ENCODE measurements around the gene TRIM14.
A peak's percentile ranks its signal among the peaks of the same experiment; 100 is the strongest.
"Not testable (repeated sequence)": the region's sequence is repeated elsewhere in the genome, so short reads cannot be mapped to it uniquely, and the experiment has no call there.

The TRIM14 gene

DNA sequence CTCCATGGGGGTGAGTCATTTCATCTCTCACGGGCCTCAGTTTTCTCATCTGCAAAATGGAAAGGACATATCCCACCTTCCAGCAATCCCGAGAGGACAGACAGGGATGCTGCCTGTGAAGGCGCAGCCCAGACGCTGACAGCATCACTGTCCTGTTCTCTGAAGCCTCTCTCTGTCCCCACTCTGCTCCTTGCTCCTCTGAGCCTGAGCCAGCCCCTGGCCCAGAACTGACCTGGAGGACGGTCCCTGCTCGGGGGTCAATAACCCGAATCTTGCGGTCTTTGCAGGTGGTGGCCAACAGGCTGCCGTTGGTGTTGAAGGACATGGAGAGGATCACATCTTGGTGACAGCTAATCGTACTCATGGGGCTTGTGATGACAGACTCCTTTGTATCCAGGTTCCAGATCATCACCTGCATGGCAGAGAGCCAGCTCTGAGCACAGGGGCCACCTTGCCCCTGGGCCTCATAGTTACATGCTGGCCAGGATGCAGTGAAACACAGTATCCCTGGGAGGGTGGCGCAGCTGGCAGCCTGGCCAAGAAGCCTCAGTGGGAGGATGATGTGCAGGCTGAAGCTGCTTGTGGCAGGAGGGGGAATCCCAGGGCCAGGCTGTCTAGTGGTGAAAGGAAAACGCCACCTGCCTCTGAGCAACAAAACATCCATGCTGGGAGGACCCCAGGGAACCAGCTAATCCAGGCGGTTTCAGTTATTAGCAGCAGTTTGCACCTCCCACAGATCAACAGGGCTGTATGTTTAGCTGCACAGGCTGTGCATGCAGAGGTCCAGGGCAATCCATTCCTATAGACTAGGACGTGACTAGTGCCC, 14.0 kb upstream of the TRIM14 start:
- H3K27me3 ChIP-seq (ENCODE audit: low read depth) = no peaks in the 10 kb centered on the region
- H3K4me1 ChIP-seq = no peaks in the 10 kb centered on the region
- DNase-seq (ENCODE audit: low spot score in 2 of 2) = no peak
- in situ Hi-C loops (cut with MboI; ENCODE audit: low sequenced_read_pairs) = no loop called here
- H3K9me3 ChIP-seq = no peaks in the 10 kb centered on the region
- no peak overlapping the region for H3K4me3 ChIP-seq
- no peaks in the 10 kb centered on the region for H3K36me3 ChIP-seq (replicated peaks)

DNA sequence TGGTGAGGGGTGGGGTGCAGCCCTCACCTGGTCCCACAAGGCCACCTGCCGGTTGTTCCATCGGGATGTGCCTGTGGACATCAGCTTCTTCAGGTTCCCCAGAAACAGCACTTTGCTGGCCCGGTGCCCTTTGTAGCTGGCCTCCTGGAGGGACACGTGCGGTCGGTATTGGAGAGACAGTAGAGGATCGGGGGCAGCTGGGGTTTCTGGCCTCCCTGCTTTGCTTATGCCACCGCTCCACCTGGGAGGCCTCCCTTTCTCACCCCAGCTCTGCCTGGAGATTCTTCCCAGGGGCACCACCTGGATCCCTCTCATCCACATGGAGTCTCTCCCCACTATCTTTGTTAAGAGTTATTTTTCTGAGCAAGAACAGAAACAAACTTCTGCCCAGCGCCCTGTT, 13.1 kb upstream of the TRIM14 start:
- H3K36me3 ChIP-seq (replicated peaks) = no peaks in the 10 kb centered on the region
- in situ Hi-C loops (cut with MboI; ENCODE audit: low sequenced_read_pairs) = no loop called here
- H3K4me3 ChIP-seq = no peak overlapping the region
- H3K9me3 ChIP-seq = no peaks in the 10 kb centered on the region
- DNase-seq (ENCODE audit: low spot score in 2 of 2) = no peak
- H3K4me1 ChIP-seq = no peaks in the 10 kb centered on the region
- no peaks in the 10 kb centered on the region for H3K27me3 ChIP-seq (ENCODE audit: low read depth)

DNA sequence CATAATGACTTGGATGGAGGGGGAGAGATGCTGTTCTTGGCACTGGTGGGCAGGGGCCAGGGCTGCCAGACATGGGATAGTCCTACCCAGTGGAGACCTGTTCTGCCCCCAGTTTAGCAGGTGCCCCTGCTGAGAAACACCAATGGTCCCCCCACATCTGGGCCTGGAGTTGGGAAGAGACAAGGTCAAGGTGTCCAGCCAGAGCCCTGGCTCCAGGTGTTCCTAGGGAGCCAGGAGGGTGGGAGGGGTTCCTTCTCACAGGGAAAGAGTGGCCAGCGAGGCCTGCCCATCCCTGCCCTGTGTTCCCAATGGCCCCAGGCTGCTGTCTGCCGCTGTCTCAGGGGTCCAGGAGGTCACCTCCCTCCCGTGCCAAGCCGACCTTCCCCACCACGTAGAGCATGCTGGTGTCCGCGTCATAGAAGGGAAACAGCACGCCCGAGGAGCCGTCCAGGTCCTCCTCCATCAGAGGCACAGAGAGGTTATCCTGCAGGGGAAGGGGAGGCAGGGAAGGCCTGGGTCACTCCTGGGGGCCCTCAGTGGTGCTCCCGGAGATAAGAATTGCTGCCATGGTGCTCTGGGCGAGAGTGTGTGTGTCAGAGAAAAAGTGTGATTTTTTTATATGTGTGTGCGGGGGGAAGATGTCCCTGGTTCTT, 11.7 kb upstream of the TRIM14 start:
- H3K36me3 ChIP-seq (replicated peaks) = no peaks in the 10 kb centered on the region
- in situ Hi-C loops (cut with MboI; ENCODE audit: low sequenced_read_pairs) = no loop called here
- H3K4me1 ChIP-seq = no peaks in the 10 kb centered on the region
- DNase-seq (ENCODE audit: low spot score in 2 of 2) = no peak
- H3K9me3 ChIP-seq = no peaks in the 10 kb centered on the region
- no peaks in the 10 kb centered on the region for H3K27me3 ChIP-seq (ENCODE audit: low read depth)
- H3K4me3 ChIP-seq = no peak overlapping the region

DNA sequence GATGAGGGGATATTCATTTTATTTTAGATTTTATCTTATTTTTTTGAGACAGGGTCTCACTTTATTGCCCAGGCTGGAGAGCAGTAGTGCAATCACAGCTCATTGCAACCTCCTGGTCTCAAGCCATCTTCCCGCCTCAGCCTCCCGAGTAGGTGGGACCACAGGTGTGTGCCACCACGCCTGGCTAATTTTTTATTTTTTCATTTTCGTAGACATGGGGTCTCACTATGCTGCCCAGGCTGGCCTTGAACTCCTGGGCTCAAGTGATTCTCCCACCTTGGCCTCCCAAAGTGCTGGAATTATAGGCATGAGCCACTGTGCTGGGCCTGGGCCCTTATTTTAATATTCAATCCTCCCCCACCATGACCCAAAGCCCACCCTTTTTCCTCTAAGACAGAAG, 11.0 kb upstream of the TRIM14 start:
- H3K4me3 ChIP-seq; H3K36me3 ChIP-seq (replicated peaks); H3K4me1 ChIP-seq; DNase-seq (ENCODE audit: low spot score in 2 of 2); H3K9me3 ChIP-seq; H3K27me3 ChIP-seq (ENCODE audit: low read depth); in situ Hi-C loops (cut with MboI; ENCODE audit: low sequenced_read_pairs): not testable (repeated sequence)

DNA sequence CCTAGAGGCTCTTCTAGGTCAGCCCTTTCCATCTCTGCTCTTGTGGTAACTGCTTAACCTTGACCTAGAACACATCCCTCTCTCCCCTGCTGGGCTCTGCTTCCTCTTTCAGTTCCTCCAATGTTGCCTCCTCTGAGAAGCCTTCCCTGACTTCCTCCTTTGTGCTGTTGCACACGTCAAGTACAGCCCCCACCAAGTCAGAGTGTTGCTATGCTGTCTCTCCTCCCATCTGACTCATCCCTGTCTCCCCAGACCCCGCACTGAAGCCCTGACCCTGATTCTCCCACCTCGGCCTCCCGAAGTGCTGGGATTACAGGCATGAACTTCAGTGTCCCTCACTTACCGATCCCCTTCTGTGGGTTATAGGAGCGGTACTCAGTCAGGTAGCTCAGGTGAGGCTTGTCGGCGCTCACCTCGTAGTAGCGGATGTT, 10.4 kb upstream of the TRIM14 start:
- Histone ChIP-seq H3K4me3 (no peak overlapping the region), H3K4me1 (no peaks in the 10 kb centered on the region), H3K36me3 (replicated peaks) (no peaks in the 10 kb centered on the region), H3K27me3 (ENCODE audit: low read depth) (no peaks in the 10 kb centered on the region), H3K9me3 (no peaks in the 10 kb centered on the region)
- no peak for DNase-seq (ENCODE audit: low spot score in 2 of 2)
- in situ Hi-C loops (cut with MboI; ENCODE audit: low sequenced_read_pairs) = no loop called here

DNA sequence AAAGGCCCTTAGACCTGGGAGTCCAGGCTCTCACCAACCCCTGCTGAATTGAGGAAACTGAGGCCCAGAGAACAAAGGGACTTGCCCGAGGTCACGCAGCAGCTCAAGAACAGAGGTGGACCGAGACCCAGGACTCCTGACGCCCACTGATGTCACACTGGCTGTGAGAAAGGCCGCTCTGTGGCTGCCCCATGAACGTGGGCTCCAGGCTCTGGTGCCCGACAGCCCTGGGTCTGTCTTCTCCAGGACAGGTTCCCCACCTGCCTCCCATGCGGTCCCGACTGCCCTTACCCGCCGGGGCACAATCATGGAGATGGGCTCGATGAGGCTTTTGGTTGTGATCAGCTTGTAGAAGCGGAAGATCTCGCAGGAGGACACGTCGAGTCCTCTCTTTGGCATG, 9.3 kb upstream of the TRIM14 start:
- in situ Hi-C loops (cut with MboI; ENCODE audit: low sequenced_read_pairs) = no loop called here
- Histone ChIP-seq H3K27me3 (ENCODE audit: low read depth) (no peaks in the 10 kb centered on the region), H3K9me3 (no peaks in the 10 kb centered on the region), H3K4me3 (no peak overlapping the region), H3K36me3 (replicated peaks) (no peaks in the 10 kb centered on the region), H3K4me1 (no peaks in the 10 kb centered on the region)
- DNase-seq (ENCODE audit: low spot score in 2 of 2) = no peak

DNA sequence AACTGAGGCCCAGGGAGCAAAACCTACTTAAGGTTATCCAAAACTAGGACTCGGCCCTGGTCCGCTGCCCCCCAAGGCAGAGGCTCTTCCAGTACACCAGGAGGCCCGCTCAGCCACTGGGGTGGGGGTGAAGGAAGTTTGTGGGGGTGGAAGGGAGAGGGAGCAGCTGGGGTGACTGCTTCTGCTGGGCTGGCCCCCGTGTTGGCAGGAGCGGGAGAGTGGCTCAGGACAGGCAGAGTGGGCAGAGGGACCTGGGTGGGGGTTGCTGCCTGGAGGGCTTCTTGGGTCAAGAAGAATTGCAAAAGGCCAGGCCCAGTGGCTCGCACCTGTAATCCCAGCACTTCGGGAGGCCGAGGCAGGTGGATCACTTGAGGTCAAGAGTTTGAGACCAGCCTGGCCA, 8.2 kb upstream of the TRIM14 start:
- Histone ChIP-seq H3K4me3 (no peak overlapping the region), H3K4me1 (no peaks in the 10 kb centered on the region), H3K9me3 (no peaks in the 10 kb centered on the region), H3K27me3 (ENCODE audit: low read depth) (no peaks in the 10 kb centered on the region), H3K36me3 (replicated peaks) (no peaks in the 10 kb centered on the region)
- in situ Hi-C loops (cut with MboI; ENCODE audit: low sequenced_read_pairs) = no loop called here
- DNase-seq (ENCODE audit: low spot score in 2 of 2) = no peak

DNA sequence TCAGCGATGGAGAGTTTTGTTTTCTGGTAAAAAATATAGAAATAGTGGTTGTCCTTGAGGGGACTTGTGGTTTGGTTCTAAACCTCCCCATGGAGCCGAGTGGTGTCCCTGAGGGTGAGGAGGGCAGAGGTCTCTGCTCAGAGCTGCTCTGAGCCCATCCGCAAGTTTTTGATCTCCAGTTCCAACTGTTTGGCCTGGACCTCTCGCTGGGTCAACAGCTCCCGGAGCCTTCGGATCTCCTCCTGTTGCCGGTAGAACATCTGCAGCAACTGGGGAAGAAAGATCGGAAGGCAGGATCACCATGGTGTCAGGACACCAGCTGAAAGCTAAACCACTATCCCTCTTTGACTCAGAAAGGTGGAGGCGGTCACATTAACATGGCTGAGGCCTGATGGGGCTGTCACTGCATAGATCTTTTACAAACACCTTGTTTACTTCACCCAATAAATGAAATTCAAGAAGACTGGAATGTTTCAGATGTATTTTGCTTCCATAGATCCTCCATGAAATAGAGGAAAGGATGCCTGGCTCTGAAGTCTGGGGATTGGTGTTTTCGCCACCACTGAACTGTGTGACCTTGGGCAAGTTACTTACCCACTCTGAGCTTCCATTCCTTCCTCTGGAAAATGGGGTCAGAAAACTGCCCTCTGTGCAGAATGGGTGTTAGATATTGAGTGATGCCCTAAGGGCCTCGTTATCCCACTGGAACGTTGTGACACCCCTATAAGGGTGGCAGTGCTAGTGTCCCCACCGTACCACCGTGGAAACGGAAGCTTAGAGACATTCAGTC, 5.8 kb upstream of the TRIM14 start:
- Histone ChIP-seq H3K9me3 (no peaks in the 10 kb centered on the region), H3K4me3 (no peak overlapping the region), H3K4me1 (no peaks in the 10 kb centered on the region), H3K36me3 (replicated peaks) (no peaks in the 10 kb centered on the region), H3K27me3 (ENCODE audit: low read depth) (no peaks in the 10 kb centered on the region)
- no peak for DNase-seq (ENCODE audit: low spot score in 2 of 2)
- in situ Hi-C loops (cut with MboI; ENCODE audit: low sequenced_read_pairs) = no loop called here

DNA sequence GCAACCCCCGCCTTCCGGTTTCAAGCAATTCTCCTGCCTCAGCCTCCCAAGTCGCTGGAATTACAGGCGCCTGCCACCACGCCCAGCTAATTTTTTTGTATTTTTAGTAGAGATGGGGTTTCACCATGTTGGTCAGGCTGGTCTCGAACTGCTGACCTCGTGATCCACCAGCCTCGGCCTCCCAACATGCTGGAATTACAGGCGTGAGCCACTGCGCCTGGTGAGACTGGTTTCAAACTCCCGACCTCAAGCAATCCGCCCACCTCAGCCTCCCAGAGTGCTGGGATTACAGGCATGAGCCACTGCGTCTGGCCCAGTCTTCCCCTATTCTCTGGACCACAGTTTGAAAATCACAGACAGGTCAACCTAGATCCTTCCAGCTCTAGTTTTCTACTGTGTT, 5.1 kb upstream of the TRIM14 start:
- in situ Hi-C loops (cut with MboI; ENCODE audit: low sequenced_read_pairs); H3K4me1 ChIP-seq; H3K4me3 ChIP-seq; H3K9me3 ChIP-seq; H3K27me3 ChIP-seq (ENCODE audit: low read depth); DNase-seq (ENCODE audit: low spot score in 2 of 2); H3K36me3 ChIP-seq (replicated peaks): not testable (repeated sequence)

DNA sequence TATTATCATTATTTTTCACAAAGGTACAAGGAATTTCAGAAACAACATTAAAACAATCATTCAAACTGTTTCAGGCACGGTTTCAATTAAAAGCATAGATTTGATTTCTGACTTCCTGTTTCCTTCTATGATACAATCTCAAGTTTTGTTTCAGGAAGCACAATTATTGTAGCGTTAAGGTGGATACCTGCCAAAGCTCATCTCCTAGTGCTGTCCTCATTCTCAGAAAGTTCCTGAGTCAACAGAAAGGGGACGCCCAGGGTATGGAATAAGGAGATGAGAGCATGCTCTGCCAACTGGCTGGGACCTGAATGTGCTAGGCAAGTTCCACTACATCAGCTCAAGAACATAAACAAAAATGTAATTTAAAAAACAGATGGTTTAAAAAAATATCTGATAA, 2.0 kb upstream of the TRIM14 start:
- no peaks in the 10 kb centered on the region for H3K27me3 ChIP-seq (ENCODE audit: low read depth)
- in situ Hi-C loops (cut with MboI; ENCODE audit: low sequenced_read_pairs) = no loop called here
- H3K9me3 ChIP-seq = no peaks in the 10 kb centered on the region
- H3K4me3 ChIP-seq = no peak overlapping the region
- peaks cover 9% of the 10 kb centered on the region for H3K4me1 ChIP-seq
- DNase-seq (ENCODE audit: low spot score in 2 of 2) = no peak
- H3K36me3 ChIP-seq (replicated peaks) = peaks cover 3% of the 10 kb centered on the region

DNA sequence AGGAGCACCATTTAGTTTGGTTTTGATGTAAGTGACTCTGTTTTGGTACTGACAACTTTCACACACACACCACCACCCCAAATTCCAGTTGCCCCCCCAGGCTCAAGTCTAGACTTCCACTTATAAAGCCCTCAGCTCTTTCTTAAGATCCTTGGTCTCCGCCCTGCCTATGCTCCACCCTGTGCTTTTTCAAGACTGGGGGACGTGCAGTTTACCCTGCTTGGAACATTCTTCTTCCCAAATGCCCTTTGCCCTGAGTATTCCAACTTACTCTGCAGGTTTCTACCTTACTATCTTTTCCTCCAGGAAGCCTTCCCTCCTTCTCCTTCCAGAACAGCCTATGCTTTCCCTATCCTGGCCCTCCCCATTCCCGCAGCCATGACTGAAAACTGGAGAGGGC, 1.5 kb upstream of the TRIM14 start:
- peaks cover 6% of the 10 kb centered on the region for H3K36me3 ChIP-seq (replicated peaks)
- peaks cover 9% of the 10 kb centered on the region for H3K4me1 ChIP-seq
- no peak overlapping the region for H3K4me3 ChIP-seq
- in situ Hi-C loops (cut with MboI; ENCODE audit: low sequenced_read_pairs) = no loop called here
- H3K27me3 ChIP-seq (ENCODE audit: low read depth) = no peaks in the 10 kb centered on the region
- no peak for DNase-seq (ENCODE audit: low spot score in 2 of 2)
- no peaks in the 10 kb centered on the region for H3K9me3 ChIP-seq

DNA sequence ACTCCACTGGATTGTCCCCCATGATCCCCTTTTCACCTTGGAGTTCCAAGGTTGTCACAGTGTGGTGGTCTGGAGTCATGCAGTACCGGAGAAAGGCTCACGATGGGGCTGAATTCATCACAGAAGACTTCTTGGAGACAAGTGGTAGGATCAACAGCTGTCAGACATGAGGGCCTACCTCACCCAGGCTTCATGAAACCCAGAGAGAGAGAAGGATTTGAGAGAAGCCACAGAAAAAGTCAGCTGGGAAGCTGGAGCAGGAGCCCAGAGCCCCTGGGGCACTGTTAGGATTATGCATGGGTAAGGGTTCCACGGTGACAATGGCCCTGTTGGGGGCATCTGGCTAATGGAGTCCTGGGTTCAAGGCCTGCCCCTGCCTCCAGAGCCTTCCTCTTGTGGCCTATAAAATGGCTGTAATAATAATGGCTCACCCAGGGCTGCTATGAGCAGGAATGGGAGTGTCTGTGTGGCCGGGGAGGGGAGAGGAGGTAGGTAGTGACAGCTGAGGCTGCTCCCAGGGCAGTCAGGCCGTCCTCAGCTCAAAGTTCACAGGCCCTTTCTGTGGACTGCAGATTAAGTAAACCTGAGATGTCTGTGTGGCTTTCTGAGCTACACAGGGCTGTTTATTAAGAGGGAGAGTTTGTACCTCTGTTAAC, 910 bp downstream of the TRIM14 start:
- in situ Hi-C loops (cut with MboI; ENCODE audit: low sequenced_read_pairs) = no loop called here
- Histone ChIP-seq H3K27me3 (ENCODE audit: low read depth) (no peaks in the 10 kb centered on the region), H3K36me3 (replicated peaks) (peaks cover 7% of the 10 kb centered on the region), H3K4me3 (peak overlapping the region; percentile 50), H3K4me1 (peaks cover 9% of the 10 kb centered on the region), H3K9me3 (no peaks in the 10 kb centered on the region)
- peak; percentile 34 to 54 for DNase-seq (ENCODE audit: low spot score in 2 of 2)

DNA sequence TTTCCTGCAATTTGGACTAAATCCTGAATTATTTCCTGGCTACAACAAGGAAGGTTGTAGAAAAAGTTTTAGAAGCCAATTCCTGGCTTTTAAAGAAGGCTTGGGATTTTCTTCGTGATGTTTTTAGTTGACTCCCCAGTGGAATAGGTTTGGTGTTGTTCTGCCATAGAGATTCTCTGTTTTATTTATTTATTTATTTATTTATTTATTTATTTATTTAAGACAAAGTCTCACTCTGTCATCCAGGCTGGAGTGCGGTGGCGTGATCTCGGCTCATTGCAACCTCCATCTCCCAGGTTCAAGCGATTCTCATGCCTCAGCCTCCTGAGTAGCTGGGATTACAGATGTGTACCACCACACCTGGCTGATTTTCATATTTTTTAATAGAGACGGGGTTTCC, 1.9 kb downstream of the TRIM14 start:
- H3K4me1 ChIP-seq; H3K36me3 ChIP-seq (replicated peaks); H3K9me3 ChIP-seq; in situ Hi-C loops (cut with MboI; ENCODE audit: low sequenced_read_pairs); H3K4me3 ChIP-seq; DNase-seq (ENCODE audit: low spot score in 2 of 2); H3K27me3 ChIP-seq (ENCODE audit: low read depth): not testable (repeated sequence)

DNA sequence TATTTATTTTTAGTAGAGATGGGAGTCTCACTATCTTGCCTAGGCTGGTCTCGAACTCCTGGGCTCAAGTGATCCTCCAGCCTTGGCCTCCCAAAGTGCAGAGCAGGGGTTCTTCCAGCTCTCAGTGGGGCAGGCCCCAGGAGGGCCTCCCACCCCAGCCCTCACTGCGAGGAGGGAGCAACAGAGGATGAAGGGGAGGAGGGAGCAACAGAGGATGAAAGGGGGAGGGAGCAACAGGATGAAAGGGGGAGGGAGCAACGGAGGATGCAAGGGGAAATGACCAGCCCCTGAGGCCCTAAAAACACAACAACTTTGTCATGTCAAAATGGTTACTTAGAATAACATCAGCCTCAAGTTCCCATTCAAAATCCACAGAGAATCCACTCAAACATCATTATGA, 10.0 kb downstream of the TRIM14 start:
- Histone ChIP-seq H3K36me3 (replicated peaks) (peaks cover 10% of the 10 kb centered on the region), H3K4me3 (no peak overlapping the region), H3K27me3 (ENCODE audit: low read depth) (no peaks in the 10 kb centered on the region), H3K4me1 (no peaks in the 10 kb centered on the region), H3K9me3 (no peaks in the 10 kb centered on the region)
- in situ Hi-C loops (cut with MboI; ENCODE audit: low sequenced_read_pairs) = no loop called here
- DNase-seq (ENCODE audit: low spot score in 2 of 2) = no peak

All from HAP-1 (cell line).